Measurements from ENCODE around the gene PGBD1. TPM values are rescaled to one million over a fixed set of nuclear protein-coding genes. Genes with fewer than 3 reads are reported as not detected.

Gene PGBD1
- total and polyA plus RNA-seq, 2 of the 13 experiments (the other 11 are each of a cell fraction or from before 2014, with no cell fraction given): 3.6 to 6.9 TPM

DNA sequence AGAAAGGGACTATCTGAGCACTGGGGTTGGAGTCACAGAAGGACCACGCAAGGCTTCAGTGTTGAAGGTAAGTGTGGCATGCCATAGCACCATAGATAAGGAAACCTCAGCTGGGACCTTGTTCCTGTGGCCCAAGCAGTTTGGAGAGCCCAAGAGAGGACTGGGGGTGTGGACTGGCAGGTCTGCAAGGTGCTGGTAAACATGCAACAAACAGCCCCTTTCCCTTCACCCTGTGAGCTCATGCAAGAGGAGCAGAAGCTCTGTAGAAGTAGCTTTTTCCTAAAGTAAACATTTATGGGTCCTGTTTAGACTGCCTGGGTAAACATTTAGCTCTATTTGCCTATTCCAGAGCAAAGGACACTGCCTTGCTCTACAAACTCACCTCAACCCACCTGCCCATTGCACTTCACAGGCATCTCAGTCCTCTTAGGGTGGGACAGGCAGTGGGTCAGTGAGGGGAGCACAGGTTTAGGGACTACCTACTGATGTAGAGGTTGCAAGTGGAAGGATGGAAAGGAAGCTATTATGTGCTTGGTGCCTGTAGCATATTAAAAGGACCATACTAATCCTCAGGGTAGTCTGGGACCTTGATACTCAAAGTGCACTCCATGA, 42.5 kb downstream of the PGBD1 start (continued):
- TF ChIP-seq KDM6A (CRISPR knock-in tag; IDR thresholded peaks at IDR 0.05; ENCODE audit: low read depth) (peak; percentile 85; the same call in 1 of the 2 replicates), SALL1 (CRISPR knock-in tag; IDR thresholded peaks at IDR 0.05) (peak; percentile 84), THAP9 (CRISPR knock-in tag; IDR thresholded peaks at IDR 0.05; ENCODE audit: borderline replicate concordance) (peak; percentile 38; the same call in 1 of the 2 replicates), FOXO1 (CRISPR knock-in tag; IDR thresholded peaks at IDR 0.05) (peak; percentile 87), ZNF607 (CRISPR knock-in tag; IDR thresholded peaks at IDR 0.05; ENCODE audit: borderline replicate concordance) (peak; percentile 77; the same call in 1 of the 2 replicates), ZNF766 (CRISPR knock-in tag; IDR thresholded peaks at IDR 0.05; ENCODE audit: borderline replicate concordance) (no peak), ZHX1 (CRISPR knock-in tag; IDR thresholded peaks at IDR 0.05; ENCODE audit: low read depth) (no peak), GMEB1 (CRISPR knock-in tag; IDR thresholded peaks at IDR 0.05; ENCODE audit: borderline replicate concordance) (peak; percentile 43; the same call in 1 of the 2 replicates), ZNF605 (CRISPR knock-in tag; IDR thresholded peaks at IDR 0.05) (0 out of 2 replicates have a peak, but pooled peaks have one; percentile 51), PHF21A (CRISPR knock-in tag; IDR thresholded peaks at IDR 0.05) (peak; percentile 86), GABPA (IDR thresholded peaks at IDR 0.05; ENCODE audit: low read depth, low read length) (no peak), GABPA (CRISPR knock-in tag; IDR thresholded peaks at IDR 0.05; ENCODE audit: low read depth) (0 out of 2 replicates have a peak, but pooled peaks have one; percentile 3), SP4 (CRISPR knock-in tag; IDR thresholded peaks at IDR 0.05) (peak; percentile 52; the same call in 1 of the 2 replicates)

Data from HepG2 (cell line).